A549 (cell line): Measurements from ENCODE around the gene CTXN1. TPM values are rescaled to one million over a fixed set of nuclear protein-coding genes. Genes with fewer than 3 reads are reported as not detected.
A peak's percentile ranks its signal among the peaks of the same experiment; 100 is the strongest.

Experiments
- CBX8 ChIP-seq: fragments of 200-600 bp; sonication (generic); IDR thresholded peaks from 2 replicates; pipeline ENCODE4 v1.6.1; 2016
- CEBPB ChIP-seq, 2 experiments: fragments of >200 bp in 1 of 2; sonication (Bioruptor Twin) in 1 of 2; formaldehyde crosslinking in 1 of 2; IDR thresholded peaks; 2 replicates each; pipeline ENCODE4 v1.6.1; 2012 to 2016
- EHF ChIP-seq: fragments of 250-450 bp; sonication (Bioruptor Pico); IDR thresholded peaks from 2 replicates; pipeline ENCODE4 v1.5.0; 2020; ENCODE audit warnings: mild to moderate bottlenecking
- EHMT2 ChIP-seq: fragments of 200-600 bp; sonication (generic); IDR thresholded peaks from 2 replicates; pipeline ENCODE4 v1.6.1; 2016; ENCODE audit warnings: antibody characterized with exemption, low read depth, mild to moderate bottlenecking, moderate library complexity
- ESRRA ChIP-seq: fragments of 150-350 bp; IDR thresholded peaks from 2 replicates; pipeline ENCODE4 v1.6.1; 2014; ENCODE audit warnings: mild to moderate bottlenecking, low read length, borderline replicate concordance
- FOSB ChIP-seq: fragments of 250-450 bp; sonication (Bioruptor Pico); IDR thresholded peaks from 2 replicates; pipeline ENCODE4 v1.5.0; 2020; ENCODE audit warnings: mild to moderate bottlenecking, moderate library complexity
- FOSL2 ChIP-seq, 2 experiments: fragments of 450-650 bp in 1 of 2; fragments of >200 bp in 1 of 2; sonication (Bioruptor Twin) in 1 of 2; formaldehyde crosslinking; IDR thresholded peaks; 2 replicates each; pipeline versions ENCODE4 v1.5.0 to v1.6.1; 2016 to 2020; ENCODE audit warnings: mild to moderate bottlenecking in 1 of 2, moderate library complexity in 1 of 2
- HEYL ChIP-seq: fragments of 250-450 bp; sonication (Bioruptor Pico); IDR thresholded peaks from 2 replicates; pipeline ENCODE4 v1.8.0; 2021; ENCODE audit warnings: mild to moderate bottlenecking, moderate library complexity
- HOXA7 ChIP-seq: fragments of 250-450 bp; sonication (Bioruptor Pico); IDR thresholded peaks from 2 replicates; pipeline ENCODE4 v1.5.0; 2020; ENCODE audit warnings: mild to moderate bottlenecking, moderate library complexity
- HOXB13 ChIP-seq: fragments of 250-450 bp; sonication (Bioruptor Pico); IDR thresholded peaks from 2 replicates; pipeline ENCODE4 v1.5.0; 2020; ENCODE audit warnings: low read depth, mild to moderate bottlenecking, moderate library complexity
- JUN ChIP-seq, 2 experiments: fragments of >200 bp; sonication (Bioruptor Twin); formaldehyde crosslinking; IDR thresholded peaks; 2 replicates in 1 of 2; 3 replicates in 1 of 2; pipeline ENCODE4 v1.6.1; 2016 to 2017
- JUNB ChIP-seq: fragments of >200 bp; sonication (Bioruptor Twin); formaldehyde crosslinking; IDR thresholded peaks from 2 replicates; pipeline ENCODE4 v1.6.1; 2016
- MAFK ChIP-seq: fragments of 450-650 bp; IDR thresholded peaks from 2 replicates; pipeline ENCODE4 v1.6.1; 2014; ENCODE audit not compliant: partially characterized antibody
- NFE2L2 ChIP-seq: fragments of 150-350 bp; conservative IDR thresholded peaks from 2 replicates; pipeline ENCODE4 v1.6.1; 2014; ENCODE audit warnings: low read length
- NR3C1 ChIP-seq: fragments of >200 bp; sonication (Bioruptor Twin); formaldehyde crosslinking; IDR thresholded peaks from 3 replicates; pipeline ENCODE4 v1.6.1; 2017
- PHF8 ChIP-seq: fragments of 200-600 bp; sonication (generic); IDR thresholded peaks from 2 replicates; pipeline ENCODE4 v1.6.1; 2016; ENCODE audit warnings: low read depth, mild to moderate bottlenecking, antibody characterized with exemption, moderate library complexity, borderline replicate concordance
- POLR2A ChIP-seq: IDR thresholded peaks from 2 replicates; pipeline ENCODE4 v1.6.1; 2012; ENCODE audit warnings: mild to moderate bottlenecking, low read length
- POLR2AphosphoS2 ChIP-seq: conservative IDR thresholded peaks from 2 replicates; pipeline ENCODE4 v1.6.1; 2012; ENCODE audit warnings: low read length, improper control_type of control experiment, inconsistent platforms
- RAD21 ChIP-seq, 2 experiments: fragments of >200 bp in 1 of 2; sonication (Bioruptor Twin) in 1 of 2; formaldehyde crosslinking in 1 of 2; IDR thresholded peaks in 1 of 2; conservative IDR thresholded peaks in 1 of 2; 2 replicates in 1 of 2; 3 replicates in 1 of 2; pipeline ENCODE4 v1.6.1; 2012 to 2018; ENCODE audit warnings: inconsistent platforms in 1 of 2
- RCOR1 ChIP-seq: fragments of 150-350 bp; IDR thresholded peaks from 2 replicates; pipeline ENCODE4 v1.6.1; 2014; ENCODE audit warnings: antibody characterized with exemption, low read length, low read depth
- RFX5 ChIP-seq: fragments of 450-650 bp; IDR thresholded peaks from 2 replicates; pipeline ENCODE4 v1.7.1; 2014; ENCODE audit warnings: antibody characterized with exemption, mild to moderate bottlenecking, moderate library complexity
- SMC3 ChIP-seq: fragments of >200 bp; sonication (Bioruptor Twin); formaldehyde crosslinking; IDR thresholded peaks from 3 replicates; pipeline ENCODE4 v1.6.1; 2018; ENCODE audit warnings: inconsistent platforms
- SREBF2 ChIP-seq: fragments of 450-650 bp; IDR thresholded peaks from 2 replicates; pipeline ENCODE4 v1.6.1; 2014; ENCODE audit warnings: mild to moderate bottlenecking, moderate library complexity
- TFCP2L1 ChIP-seq: fragments of 250-450 bp; sonication (Bioruptor Pico); IDR thresholded peaks from 2 replicates; pipeline ENCODE4 v1.5.0; 2021; ENCODE audit warnings: mild to moderate bottlenecking
- ZC3H11A ChIP-seq: fragments of 450-650 bp; IDR thresholded peaks from 2 replicates; pipeline ENCODE4 v1.6.1; 2014; ENCODE audit warnings: antibody characterized with exemption, mild to moderate bottlenecking
- ZNF302 ChIP-seq: fragments of 250-450 bp; sonication (Bioruptor Pico); IDR thresholded peaks from 2 replicates; pipeline ENCODE4 v1.9.0; 2021; ENCODE audit warnings: inconsistent platforms, mild to moderate bottlenecking, moderate library complexity
- ZSCAN20 ChIP-seq: fragments of 250-450 bp; sonication (Bioruptor Pico); IDR thresholded peaks from 2 replicates; pipeline ENCODE4 v1.8.0; 2022; ENCODE audit warnings: mild to moderate bottlenecking, moderate library complexity
- polyA plus RNA-seq, 4 experiments: library from polyadenylated mRNA; depleted of rRNA in 3 of 4; stranded (reverse); fragments of >200 nt; fragmentation: RNase III in 1 of 4; extraction: RNeasy Plus Mini Kit Qiagen cat#74134 plus additional on column Dnase treatment in 1 of 4; gene quantifications; 2 replicates in 3 of 4; 3 replicates in 1 of 4; pipeline ENCODE4 v1.2.3, GENCODE V29; 2011 to 2017
- TF ChIP-seq, protein P1 (sequence below): IDR thresholded peaks from 2 replicates; pipeline ENCODE4 v1.6.1; 2012
- TF ChIP-seq, protein P2 (sequence below): fragments of 250-450 bp; sonication (Bioruptor Pico); IDR thresholded peaks from 2 replicates; pipeline ENCODE4 v1.5.0; 2021; ENCODE audit warnings: mild to moderate bottlenecking, moderate library complexity, borderline replicate concordance
- TF ChIP-seq, protein P3 (sequence below): fragments of 200-600 bp; sonication (generic); IDR thresholded peaks from 2 replicates; pipeline ENCODE4 v1.6.1; 2016; ENCODE audit warnings: antibody characterized with exemption, mild to moderate bottlenecking, moderate library complexity
- TF ChIP-seq, protein P4 (sequence below): fragments of 150-350 bp; IDR thresholded peaks from 2 replicates; pipeline ENCODE4 v1.6.1; 2014; ENCODE audit warnings: low read depth, mild to moderate bottlenecking, low read length
- TF ChIP-seq, protein P5 (sequence below): IDR thresholded peaks from 2 replicates; pipeline ENCODE4 v1.6.1; 2012; ENCODE audit warnings: low read depth, borderline replicate concordance
- TF ChIP-seq, protein P6 (sequence below): fragments of 450-650 bp; IDR thresholded peaks from 2 replicates; pipeline ENCODE4 v1.6.1; 2014; ENCODE audit warnings: antibody characterized with exemption

The CTXN1 gene
- polyA plus RNA-seq, 2 of the 4 experiments (the other 2 are of a cell fraction), result 1.2 to 9.9 TPM

DNA sequence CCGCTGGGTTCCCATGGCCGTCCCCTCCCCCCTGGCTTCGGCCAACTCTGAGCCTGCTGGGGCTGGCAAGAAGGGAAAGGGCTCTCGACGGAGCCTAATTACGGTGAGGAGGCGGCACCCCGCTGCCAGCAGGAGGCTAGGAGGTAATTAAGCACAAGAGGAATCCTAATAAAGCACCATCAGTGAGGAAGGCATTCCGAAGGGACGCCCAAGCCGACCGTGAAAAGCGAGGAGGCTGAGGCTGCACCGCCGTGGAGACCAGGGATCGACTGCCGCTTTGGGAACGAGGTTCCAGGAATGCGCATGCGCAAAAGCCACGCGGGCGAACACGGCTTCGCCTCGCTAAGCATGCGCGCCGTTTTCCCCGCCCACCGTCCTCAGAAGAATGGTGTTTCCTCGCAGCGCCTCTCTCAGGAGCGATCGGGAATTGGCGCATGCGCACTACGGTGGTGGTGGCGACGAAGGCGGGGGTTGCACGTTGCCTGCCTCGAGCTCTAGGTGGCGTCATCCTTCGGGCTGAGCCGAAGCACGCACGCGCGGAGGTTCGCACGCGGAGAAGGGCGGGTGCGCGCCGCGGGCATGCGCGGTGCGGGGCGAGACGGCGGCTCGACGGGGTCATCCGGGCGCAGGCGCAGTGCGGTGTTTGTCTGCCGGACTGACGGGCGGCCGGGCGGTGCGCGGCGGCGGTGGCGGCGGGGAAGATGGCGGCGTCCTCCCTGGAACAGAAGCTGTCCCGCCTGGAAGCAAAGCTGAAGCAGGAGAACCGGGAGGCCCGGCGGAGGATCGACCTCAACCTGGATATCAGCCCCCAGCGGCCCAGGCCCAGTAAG, 22.5 kb downstream of the CTXN1 start, which contains the start of gene MAP2K7 (continued):
- TF ChIP-seq FOSL2 (IDR thresholded peaks at IDR 0.05) (no peak), FOSL2 (CRISPR knock-in tag; IDR thresholded peaks at IDR 0.05) (no peak), POLR2AphosphoS2 (no peak), CBX8 (no peak), CEBPB (IDR thresholded peaks at IDR 0.05) (no peak), HOXB13 (CRISPR knock-in tag) (no peak), JUNB (no peak), SMC3 (0 out of 3 replicates have a peak, but pooled peaks have one; percentile 18), SREBF2 (no peak), JUN (IDR thresholded peaks at IDR 0.05) (peak; percentile 75 to 81; a peak in 3 of 5 replicates), TFCP2L1 (CRISPR knock-in tag) (no peak), FOSB (CRISPR knock-in tag) (no peak), RFX5 (no peak), HEYL (CRISPR knock-in tag) (no peak), ZNF302 (CRISPR knock-in tag) (no peak), ZC3H11A (no peak), EHF (no peak), ESRRA (no peak), NR3C1 (no peak), EHMT2 (no peak), NFE2L2 (no peak), HOXA7 (CRISPR knock-in tag) (no peak), RCOR1 (no peak), POLR2A (peak; percentile 98), MAFK (no peak), ZSCAN20 (CRISPR knock-in tag) (no peak), RAD21 (conservative IDR thresholded peaks at IDR 0.05 in 1 of 2, IDR thresholded peaks at IDR 0.05 in 1 of 2) (peak; percentile 17 to 39; a peak in 3 of 5 replicates), PHF8 (peak; percentile 46; the same call in 1 of the 2 replicates)
- TF ChIP-seq, protein P1, sequence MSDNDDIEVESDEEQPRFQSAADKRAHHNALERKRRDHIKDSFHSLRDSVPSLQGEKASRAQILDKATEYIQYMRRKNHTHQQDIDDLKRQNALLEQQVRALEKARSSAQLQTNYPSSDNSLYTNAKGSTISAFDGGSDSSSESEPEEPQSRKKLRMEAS, result peak; percentile 92
- TF ChIP-seq, protein P2, sequence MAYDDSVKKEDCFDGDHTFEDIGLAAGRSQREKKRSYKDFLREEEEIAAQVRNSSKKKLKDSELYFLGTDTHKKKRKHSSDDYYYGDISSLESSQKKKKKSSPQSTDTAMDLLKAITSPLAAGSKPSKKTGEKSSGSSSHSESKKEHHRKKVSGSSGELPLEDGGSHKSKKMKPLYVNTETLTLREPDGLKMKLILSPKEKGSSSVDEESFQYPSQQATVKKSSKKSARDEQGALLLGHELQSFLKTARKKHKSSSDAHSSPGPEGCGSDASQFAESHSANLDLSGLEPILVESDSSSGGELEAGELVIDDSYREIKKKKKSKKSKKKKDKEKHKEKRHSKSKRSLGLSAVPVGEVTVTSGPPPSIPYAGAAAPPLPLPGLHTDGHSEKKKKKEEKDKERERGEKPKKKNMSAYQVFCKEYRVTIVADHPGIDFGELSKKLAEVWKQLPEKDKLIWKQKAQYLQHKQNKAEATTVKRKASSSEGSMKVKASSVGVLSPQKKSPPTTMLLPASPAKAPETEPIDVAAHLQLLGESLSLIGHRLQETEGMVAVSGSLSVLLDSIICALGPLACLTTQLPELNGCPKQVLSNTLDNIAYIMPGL (CRISPR knock-in tag), result no peak
- TF ChIP-seq, protein P3, sequence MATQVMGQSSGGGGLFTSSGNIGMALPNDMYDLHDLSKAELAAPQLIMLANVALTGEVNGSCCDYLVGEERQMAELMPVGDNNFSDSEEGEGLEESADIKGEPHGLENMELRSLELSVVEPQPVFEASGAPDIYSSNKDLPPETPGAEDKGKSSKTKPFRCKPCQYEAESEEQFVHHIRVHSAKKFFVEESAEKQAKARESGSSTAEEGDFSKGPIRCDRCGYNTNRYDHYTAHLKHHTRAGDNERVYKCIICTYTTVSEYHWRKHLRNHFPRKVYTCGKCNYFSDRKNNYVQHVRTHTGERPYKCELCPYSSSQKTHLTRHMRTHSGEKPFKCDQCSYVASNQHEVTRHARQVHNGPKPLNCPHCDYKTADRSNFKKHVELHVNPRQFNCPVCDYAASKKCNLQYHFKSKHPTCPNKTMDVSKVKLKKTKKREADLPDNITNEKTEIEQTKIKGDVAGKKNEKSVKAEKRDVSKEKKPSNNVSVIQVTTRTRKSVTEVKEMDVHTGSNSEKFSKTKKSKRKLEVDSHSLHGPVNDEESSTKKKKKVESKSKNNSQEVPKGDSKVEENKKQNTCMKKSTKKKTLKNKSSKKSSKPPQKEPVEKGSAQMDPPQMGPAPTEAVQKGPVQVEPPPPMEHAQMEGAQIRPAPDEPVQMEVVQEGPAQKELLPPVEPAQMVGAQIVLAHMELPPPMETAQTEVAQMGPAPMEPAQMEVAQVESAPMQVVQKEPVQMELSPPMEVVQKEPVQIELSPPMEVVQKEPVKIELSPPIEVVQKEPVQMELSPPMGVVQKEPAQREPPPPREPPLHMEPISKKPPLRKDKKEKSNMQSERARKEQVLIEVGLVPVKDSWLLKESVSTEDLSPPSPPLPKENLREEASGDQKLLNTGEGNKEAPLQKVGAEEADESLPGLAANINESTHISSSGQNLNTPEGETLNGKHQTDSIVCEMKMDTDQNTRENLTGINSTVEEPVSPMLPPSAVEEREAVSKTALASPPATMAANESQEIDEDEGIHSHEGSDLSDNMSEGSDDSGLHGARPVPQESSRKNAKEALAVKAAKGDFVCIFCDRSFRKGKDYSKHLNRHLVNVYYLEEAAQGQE, result no peak
- TF ChIP-seq, protein P4, sequence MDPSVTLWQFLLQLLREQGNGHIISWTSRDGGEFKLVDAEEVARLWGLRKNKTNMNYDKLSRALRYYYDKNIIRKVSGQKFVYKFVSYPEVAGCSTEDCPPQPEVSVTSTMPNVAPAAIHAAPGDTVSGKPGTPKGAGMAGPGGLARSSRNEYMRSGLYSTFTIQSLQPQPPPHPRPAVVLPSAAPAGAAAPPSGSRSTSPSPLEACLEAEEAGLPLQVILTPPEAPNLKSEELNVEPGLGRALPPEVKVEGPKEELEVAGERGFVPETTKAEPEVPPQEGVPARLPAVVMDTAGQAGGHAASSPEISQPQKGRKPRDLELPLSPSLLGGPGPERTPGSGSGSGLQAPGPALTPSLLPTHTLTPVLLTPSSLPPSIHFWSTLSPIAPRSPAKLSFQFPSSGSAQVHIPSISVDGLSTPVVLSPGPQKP, result no peak
- TF ChIP-seq, protein P5, sequence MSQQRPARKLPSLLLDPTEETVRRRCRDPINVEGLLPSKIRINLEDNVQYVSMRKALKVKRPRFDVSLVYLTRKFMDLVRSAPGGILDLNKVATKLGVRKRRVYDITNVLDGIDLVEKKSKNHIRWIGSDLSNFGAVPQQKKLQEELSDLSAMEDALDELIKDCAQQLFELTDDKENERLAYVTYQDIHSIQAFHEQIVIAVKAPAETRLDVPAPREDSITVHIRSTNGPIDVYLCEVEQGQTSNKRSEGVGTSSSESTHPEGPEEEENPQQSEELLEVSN, result peak; percentile 91
- TF ChIP-seq, protein P6, sequence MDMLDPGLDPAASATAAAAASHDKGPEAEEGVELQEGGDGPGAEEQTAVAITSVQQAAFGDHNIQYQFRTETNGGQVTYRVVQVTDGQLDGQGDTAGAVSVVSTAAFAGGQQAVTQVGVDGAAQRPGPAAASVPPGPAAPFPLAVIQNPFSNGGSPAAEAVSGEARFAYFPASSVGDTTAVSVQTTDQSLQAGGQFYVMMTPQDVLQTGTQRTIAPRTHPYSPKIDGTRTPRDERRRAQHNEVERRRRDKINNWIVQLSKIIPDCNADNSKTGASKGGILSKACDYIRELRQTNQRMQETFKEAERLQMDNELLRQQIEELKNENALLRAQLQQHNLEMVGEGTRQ, result 0 out of 2 replicates have a peak, but pooled peaks have one; percentile 23
